Heart right ventricle (tissue), 16 donors: ENCODE measurements around the gene GSTO1. TPM values are rescaled to one million over a fixed set of nuclear protein-coding genes. Genes with fewer than 3 reads are reported as not detected.

Source experiments
- ATAC-seq, 8 donors: fragments of 200-7000 bp; cut with Tn5 transposase; one replicate each; pipeline ENCODE4 v1.9.1; 2020; ENCODE audit warnings: mild to moderate bottlenecking in 8 of 8, moderate library complexity in 8 of 8, moderate number of reproducible peaks in 1 of 8
- DNase-seq, 2 donors: peaks; one replicate each; pipeline ENCODE4 v3.0.0-alpha.2; 2020
- H3K27ac ChIP-seq, 10 donors: fragments of 200-600 bp; sonication (generic) in 2 of 10; one replicate each; pipeline versions ENCODE4 v1.5.0 to v1.8.0; 2020 to 2022; ENCODE audit warnings: mild to moderate bottlenecking in 3 of 10
- H3K27me3 ChIP-seq, 7 donors: fragments of 200-600 bp; one replicate each; pipeline ENCODE4 v1.8.0; 2021 to 2022; ENCODE audit warnings: mild to moderate bottlenecking in 2 of 7
- H3K36me3 ChIP-seq, 9 donors: fragments of 200-600 bp; sonication (generic) in 1 of 9; one replicate each; pipeline versions ENCODE4 v1.5.0 to v1.8.0; 2020 to 2022; ENCODE audit warnings: mild to moderate bottlenecking in 2 of 9
- H3K4me1 ChIP-seq, 9 donors: fragments of 200-600 bp; sonication (generic) in 1 of 9; one replicate each; pipeline versions ENCODE4 v1.5.0 to v1.8.0; 2020 to 2022; ENCODE audit warnings: mild to moderate bottlenecking in 4 of 9
- H3K4me3 ChIP-seq, 10 donors: fragments of 200-600 bp; sonication (generic) in 2 of 10; one replicate each; pipeline versions ENCODE4 v1.5.0 to v1.8.0; 2020 to 2022; ENCODE audit warnings: mild to moderate bottlenecking in 7 of 10, moderate library complexity in 2 of 10
- H3K9me3 ChIP-seq, 11 donors: fragments of 200-600 bp in 10 of 11; sonication (generic) in 2 of 11; one replicate each; pipeline versions ENCODE4 v1.5.0 to v1.8.0; 2013 to 2022; ENCODE audit warnings: mild to moderate bottlenecking in 2 of 11, control low read depth in 1 of 11, moderate library complexity in 1 of 11
- CTCF ChIP-seq, 9 donors: fragments of 200-600 bp; sonication (generic) in 2 of 9; IDR thresholded peaks; one replicate each; pipeline versions ENCODE4 v1.5.0 to v1.8.0; 2021 to 2022; ENCODE audit warnings: antibody characterized with exemption in 9 of 9, mild to moderate bottlenecking in 5 of 9, moderate library complexity in 1 of 9
- WGBS, 2 donors: extraction: QIAGEN DNeasy Blood & Tissue Kit; methylation state at CpG; one replicate each; pipeline ENCODE4 v1.1.7; 2013; ENCODE audit warnings: inconsistent platforms in 1 of 2; 5-methylcytosine and 5-hydroxymethylcytosine counted together
- intact Hi-C, 10 donors: fragments of 100-400 bp; cut with DNase I; formaldehyde crosslinking; loops; one replicate each; pipeline versions ENCODE4 v1.11.1 to v1.14.2; 2022
- polyA plus RNA-seq, 2 donors: library from polyadenylated mRNA; stranded (reverse); fragments of 200-250 nt; gene quantifications; one replicate each; pipeline ENCODE4 v1.2.3, GENCODE V29; 2013
- total RNA-seq, 10 donors: library from RNA; stranded (reverse); fragmentation: NEBNext Ultra II Directional in 3 of 10; extraction: Animal tissue kit (Norgen Biotek cat#: 25700) in 3 of 10; gene quantifications; one replicate each; pipeline versions ENCODE4 v1.2.1 to v1.2.4, GENCODE V29; 2021 to 2023
- donor health status: Arrhythmogenic right ventricular cardiomyopathy.
- donor health status: ischemic (EF 13 %, LVEDD 7.1; RV severe dilation, severe dysfunction).
- donor health status: healthy with polysubstance abuse.
- donor health status: DM: no; HTN: yes; CAD: no.
- donor health status: DM: no; HTN: no; CAD: no.
- donor health status: ischemic (EF 25% LVEDD 6.9; RV normal size, moderate dysfunction).
- donor health status: ischemic (EF 25% LVEDD 5.7; RV mildly dilated, moderate dysfunction).
- donor health status: healthy.
- donor health status: DM: yes; HTN: yes; CAD: no.
- donor health status: Ischemic cardiomyopathy.
- donor health status: ischemic (EF 35%, LVEDD 5.7; RV mildly dilated, moderate dysfunction).
- donor health status: nonischemic (EF 11% LVEDD 7.7; RV severe dilation, severe dysfunction).
- donor health status: DM: yes; HTN: yes; CAD: no.
- donor health status: PGD.
- donor health status: ischemic (EF 29% LVEDD 5.4; RV normal size, mild dysfunction).
- donor health status: nonischemic (EF 23%, LVEDD 6.1; RV moderate dilation, normal function).

The GSTO1 gene
- total and polyA plus RNA-seq, 12 donors = 161 to 570 (median 226) TPM

GRCh38 chr10:104300736-104301292, 46.1 kb downstream of the GSTO1 start:
- peak overlapping the region in 2 of 10 donors; percentile 9 to 10 for H3K4me3 ChIP-seq
- H3K4me1 ChIP-seq = peaks cover 23 to 82% (median 74%) of the 10 kb centered on the region in 9 donors
- peak overlapping the region; percentile 81 to 95 (median 92) for H3K27ac ChIP-seq
- 12 to 20% methylated on average over 7 of the region's 7 CpGs for WGBS, 2 donors
- H3K9me3 ChIP-seq = peaks cover 0 to 6% (median 0%) of the 10 kb centered on the region in 11 donors
- TF ChIP-seq CTCF (IDR thresholded peaks at IDR 0.05) = peak in 3 of 9 donors; percentile 18 to 31 (median 22)
- intact Hi-C loops = loop anchor here in 4 of 10 donors (1.0 to 5.0 kb wide), 3 partner anchors 36 to 38 kb away; partner anchors contain the start of gene ITPRIP (in 3 of the 4)
- H3K27me3 ChIP-seq = no peaks in the 10 kb centered on the region
- no peaks in the 10 kb centered on the region for H3K36me3 ChIP-seq
- DNase-seq = peak; percentile 67 to 85
- ATAC-seq = peak; percentile 43 to 90 (median 76)

GRCh38 chr10:104301907-104302690, 47.4 kb downstream of the GSTO1 start:
- DNase-seq (no peak), ATAC-seq (no peak)
- peaks cover 0 to 6% (median 0%) of the 10 kb centered on the region in 11 donors for H3K9me3 ChIP-seq
- H3K4me3 ChIP-seq = no peak overlapping the region
- 62 to 68% methylated on average over 3 of the region's 3 CpGs for WGBS, 2 donors
- H3K27ac ChIP-seq = peak overlapping the region in 9 of 10 donors; percentile 85 to 95 (median 92)
- H3K4me1 ChIP-seq = peaks cover 23 to 95% (median 82%) of the 10 kb centered on the region in 9 donors
- H3K36me3 ChIP-seq = no peaks in the 10 kb centered on the region
- intact Hi-C loops = loop anchor here in 3 of 10 donors (2.0 to 5.0 kb wide), 2 partner anchors 35 to 37 kb away; partner anchors contain the start of gene ITPRIP (in 3 of the 3)
- H3K27me3 ChIP-seq = no peaks in the 10 kb centered on the region
- TF ChIP-seq CTCF (IDR thresholded peaks at IDR 0.05) = peak in 3 of 9 donors; percentile 9 to 21 (median 19)

GRCh38 chr10:104303594-104304355, 49.1 kb downstream of the GSTO1 start:
- Histone ChIP-seq H3K4me1 (peaks cover 29 to 100% (median 80%) of the 10 kb centered on the region in 9 donors), H3K27ac (peak overlapping the region; percentile 51 to 95 (median 92)), H3K36me3 (peaks cover 0 to 9% (median 0%) of the 10 kb centered on the region in 9 donors), H3K9me3 (peaks cover 0 to 6% (median 0%) of the 10 kb centered on the region in 11 donors), H3K4me3 (no peak overlapping the region), H3K27me3 (no peaks in the 10 kb centered on the region)
- intact Hi-C loops = loop anchor here in 3 of 10 donors (1.0 to 5.0 kb wide), 3 partner anchors 34 to 48 kb away; partner anchors contain the start of gene ITPRIP (in 2 of the 3)
- no peak for ATAC-seq
- 48 to 49% methylated on average over 2 of the region's 2 CpGs for WGBS, 2 donors
- no peak for DNase-seq
- TF ChIP-seq CTCF (IDR thresholded peaks at IDR 0.05) = no peak
